Femur (tissue), 1 donor: ENCODE results near the gene EMSY.
"Not testable (repeated sequence)": the region's sequence is repeated elsewhere in the genome, so short reads cannot be mapped to it uniquely, and the experiment has no call there.

ENCODE experiments used
- DNase-seq: peaks from one replicate; pipeline ENCODE4 v3.0.0-alpha.2; 2017

Gene EMSY, protein sequence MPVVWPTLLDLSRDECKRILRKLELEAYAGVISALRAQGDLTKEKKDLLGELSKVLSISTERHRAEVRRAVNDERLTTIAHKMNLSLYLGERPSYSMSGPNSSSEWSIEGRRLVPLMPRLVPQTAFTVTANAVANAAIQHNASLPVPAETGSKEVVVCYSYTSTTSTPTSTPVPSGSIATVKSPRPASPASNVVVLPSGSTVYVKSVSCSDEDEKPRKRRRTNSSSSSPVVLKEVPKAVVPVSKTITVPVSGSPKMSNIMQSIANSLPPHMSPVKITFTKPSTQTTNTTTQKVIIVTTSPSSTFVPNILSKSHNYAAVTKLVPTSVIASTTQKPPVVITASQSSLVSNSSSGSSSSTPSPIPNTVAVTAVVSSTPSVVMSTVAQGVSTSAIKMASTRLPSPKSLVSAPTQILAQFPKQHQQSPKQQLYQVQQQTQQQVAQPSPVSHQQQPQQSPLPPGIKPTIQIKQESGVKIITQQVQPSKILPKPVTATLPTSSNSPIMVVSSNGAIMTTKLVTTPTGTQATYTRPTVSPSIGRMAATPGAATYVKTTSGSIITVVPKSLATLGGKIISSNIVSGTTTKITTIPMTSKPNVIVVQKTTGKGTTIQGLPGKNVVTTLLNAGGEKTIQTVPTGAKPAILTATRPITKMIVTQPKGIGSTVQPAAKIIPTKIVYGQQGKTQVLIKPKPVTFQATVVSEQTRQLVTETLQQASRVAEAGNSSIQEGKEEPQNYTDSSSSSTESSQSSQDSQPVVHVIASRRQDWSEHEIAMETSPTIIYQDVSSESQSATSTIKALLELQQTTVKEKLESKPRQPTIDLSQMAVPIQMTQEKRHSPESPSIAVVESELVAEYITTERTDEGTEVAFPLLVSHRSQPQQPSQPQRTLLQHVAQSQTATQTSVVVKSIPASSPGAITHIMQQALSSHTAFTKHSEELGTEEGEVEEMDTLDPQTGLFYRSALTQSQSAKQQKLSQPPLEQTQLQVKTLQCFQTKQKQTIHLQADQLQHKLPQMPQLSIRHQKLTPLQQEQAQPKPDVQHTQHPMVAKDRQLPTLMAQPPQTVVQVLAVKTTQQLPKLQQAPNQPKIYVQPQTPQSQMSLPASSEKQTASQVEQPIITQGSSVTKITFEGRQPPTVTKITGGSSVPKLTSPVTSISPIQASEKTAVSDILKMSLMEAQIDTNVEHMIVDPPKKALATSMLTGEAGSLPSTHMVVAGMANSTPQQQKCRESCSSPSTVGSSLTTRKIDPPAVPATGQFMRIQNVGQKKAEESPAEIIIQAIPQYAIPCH (N-terminal part only)

DNA sequence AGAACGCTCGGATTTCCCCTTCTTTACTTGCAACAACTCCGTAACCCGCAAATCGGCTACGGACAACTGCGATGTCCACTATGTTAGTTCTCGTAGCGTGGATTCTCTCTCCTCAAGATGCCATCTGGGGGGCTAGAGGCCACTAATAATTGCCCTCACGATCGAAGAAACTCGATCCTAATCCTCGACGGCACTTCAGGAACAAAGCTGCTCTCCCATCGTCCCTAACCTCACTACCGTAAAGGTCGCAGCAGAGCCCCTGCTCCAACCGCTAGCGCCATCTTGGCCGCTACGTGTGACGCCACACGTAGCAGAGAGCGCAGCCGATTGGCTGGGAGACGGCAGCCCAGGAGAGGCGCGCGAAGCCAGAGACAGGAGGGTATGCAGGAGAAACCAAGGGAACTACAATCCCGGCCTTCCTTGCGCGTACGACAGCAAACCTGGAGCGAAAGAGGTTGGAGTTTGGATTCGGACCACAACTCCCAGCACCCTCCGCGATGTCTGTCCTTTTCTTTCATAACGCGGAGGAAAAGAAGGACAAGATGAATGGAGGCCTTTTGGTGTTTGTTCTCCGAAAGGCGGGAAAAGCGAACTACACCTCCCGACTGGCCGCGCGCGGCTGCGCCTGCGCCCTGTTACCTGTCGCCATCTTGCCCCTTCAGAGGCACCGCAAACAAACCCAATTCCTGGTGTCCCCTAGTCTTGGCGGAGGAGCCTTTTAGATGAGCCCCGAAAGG is at the start of gene EMSY:
Gene EMSY, plus strand, starts transcription at position 635 of the 737 bp plus-strand sequence. CDS start 1,921 bp downstream, outside the sequence.
- peak; percentile 99 for DNase-seq

DNA sequence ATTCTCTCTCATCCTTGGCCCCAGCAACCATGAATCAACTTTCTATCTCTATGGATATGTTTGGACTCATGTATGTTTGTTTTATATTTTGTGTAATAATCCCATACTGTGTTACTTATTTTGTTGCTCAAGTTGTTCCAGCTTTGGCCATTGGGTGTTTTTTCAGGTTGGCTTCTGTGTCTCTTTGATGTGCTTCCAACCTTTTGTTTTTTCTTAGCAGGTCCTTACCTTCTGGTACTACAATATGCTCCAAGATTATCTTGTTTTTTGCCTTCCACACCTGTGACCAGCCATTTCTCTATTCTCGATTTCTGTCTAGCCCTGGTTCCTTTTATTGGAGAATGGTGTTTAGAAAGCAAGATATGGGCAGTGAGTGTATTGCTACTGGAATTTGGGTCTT is 49.5 kb upstream of the EMSY start:
- no peak for DNase-seq

DNA sequence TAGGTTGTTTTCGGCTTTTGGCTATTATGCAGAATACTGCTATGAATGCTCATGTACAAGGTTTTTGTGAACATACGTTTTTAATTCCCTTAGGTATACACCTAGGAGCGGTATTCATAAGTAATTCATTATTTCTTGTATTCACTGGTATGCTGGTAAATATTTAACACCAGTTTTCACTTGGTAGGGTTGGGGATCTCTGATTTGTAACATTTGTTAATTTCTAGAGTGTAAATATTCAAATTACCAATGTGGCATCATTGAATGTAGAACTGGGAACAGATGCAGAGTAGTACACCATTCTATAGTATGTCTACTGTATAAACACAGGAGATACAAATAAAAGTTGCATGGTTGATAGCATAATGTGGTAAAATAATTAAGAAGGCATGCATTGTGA is 47.4 kb upstream of the EMSY start:
- DNase-seq, result no peak

DNA sequence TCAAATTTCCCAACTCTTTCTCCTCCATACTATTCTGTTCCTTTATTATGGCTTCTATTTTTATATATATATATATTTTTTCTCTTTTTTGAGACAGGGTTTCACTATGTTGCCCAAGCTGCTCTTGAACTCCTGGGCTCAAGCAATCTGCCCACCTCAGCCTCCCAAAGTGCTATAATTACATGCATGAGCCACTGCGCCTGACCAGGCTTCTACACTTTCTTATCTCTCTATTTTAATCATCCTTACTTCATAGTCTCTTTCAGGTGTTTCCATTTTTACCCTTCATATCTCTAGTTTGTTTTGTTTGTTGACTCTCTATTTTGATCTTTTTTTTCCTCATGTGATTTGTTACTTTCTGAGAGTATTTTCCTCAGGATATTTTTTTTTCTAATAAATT is 43.9 kb upstream of the EMSY start:
- DNase-seq, result no peak

DNA sequence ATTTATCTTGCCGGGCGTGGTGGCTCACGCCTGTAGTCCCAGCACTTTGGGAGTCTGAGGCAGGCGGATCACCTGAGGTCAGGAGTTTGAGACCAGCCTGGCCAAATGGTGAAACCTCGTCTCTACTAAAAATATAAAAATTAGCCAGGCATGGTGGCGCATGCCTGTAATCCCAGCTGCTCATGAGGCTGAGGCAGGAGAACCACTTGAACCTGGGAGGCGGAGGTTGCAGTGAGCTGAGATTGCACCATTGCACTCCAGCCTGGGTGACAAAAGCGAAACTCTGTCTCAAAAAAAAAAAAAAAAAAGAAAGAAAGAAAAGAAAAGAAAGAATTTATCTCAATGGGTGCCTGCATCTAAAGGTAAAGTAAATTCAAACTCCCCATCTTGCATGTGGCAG is 43.3 kb upstream of the EMSY start:
- not testable (repeated sequence) for DNase-seq

DNA sequence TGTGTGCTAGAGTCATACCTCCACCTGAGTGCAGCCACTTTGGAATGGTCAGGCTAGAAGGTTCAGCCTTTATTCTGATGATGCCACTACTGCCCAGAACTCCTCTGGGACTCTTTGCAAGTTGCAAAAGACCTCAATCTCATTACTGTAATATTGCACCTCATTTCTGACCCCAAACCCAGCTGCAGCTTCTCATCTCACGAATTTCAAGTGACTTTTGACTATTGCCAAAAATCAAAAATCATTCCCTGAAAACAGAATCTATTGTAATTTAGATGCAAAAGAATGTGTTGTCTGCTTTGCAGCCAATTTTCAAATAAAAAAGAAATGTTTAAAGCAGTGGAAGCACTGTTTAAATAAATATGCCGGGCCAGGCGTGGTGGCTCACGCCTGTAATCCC is 38.5 kb upstream of the EMSY start:
- no peak for DNase-seq

DNA sequence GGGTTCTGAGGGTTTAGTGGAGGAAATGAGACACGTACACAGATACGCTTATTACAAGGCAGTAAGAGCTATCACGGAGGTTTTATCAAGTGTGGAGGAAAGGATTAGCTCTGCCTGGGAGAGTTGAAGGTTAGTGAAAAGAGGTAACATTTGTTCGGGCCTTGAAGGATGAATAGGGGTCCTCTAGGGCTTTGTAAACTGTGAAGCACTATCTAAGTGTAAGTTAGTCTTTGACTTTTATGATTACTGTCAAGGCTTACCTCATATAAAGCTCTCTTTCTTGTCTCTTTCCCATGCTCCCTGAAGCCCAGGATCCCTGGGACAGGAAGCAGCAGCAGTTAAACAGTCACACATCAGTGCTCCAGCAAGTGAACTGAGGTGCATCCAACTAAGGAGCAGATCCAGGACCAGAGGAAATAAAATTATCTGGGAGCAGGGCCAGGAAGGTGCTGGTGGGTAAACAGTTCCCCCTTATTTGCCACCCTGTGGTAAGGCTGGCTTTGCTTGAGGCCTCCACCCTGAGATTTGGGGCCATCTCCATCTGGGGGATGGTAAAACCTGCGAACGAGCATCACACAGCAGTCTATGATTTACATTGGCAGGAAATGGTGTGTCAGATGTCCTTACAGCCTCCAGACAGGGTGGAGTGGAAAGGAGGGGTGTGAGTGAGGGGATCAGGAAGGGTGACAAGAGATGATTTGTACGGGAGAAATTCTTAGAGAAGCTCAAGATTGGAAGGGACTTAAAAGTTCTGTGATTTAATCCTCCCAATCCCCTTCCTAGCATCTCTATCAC is 36.5 kb upstream of the EMSY start:
- DNase-seq, result peak; percentile 31

DNA sequence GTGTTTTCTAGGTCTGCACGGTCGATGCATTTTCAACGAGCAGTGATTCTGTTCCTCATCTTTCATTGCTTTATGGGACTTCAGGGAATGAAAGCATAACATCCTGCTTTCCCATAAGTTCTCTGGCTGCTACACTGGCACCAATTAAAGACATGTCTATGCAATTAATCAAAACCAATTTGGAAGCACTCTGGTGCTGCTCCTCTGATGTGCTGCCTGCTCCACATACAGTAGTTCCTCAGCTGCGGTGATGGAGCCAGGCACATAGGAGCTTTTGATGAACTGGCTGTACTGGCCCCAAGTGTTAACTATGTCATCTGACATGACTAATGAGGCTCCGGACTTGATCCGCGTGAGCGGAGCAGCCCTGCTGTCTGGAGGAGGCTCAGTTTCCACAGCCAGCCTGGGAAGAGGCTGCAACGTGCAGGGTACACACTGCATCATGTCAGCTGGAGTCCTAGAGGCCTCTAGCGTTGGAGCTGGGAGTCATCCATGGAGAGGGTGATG is 33.9 kb upstream of the EMSY start:
- peak; percentile 74 for DNase-seq

DNA sequence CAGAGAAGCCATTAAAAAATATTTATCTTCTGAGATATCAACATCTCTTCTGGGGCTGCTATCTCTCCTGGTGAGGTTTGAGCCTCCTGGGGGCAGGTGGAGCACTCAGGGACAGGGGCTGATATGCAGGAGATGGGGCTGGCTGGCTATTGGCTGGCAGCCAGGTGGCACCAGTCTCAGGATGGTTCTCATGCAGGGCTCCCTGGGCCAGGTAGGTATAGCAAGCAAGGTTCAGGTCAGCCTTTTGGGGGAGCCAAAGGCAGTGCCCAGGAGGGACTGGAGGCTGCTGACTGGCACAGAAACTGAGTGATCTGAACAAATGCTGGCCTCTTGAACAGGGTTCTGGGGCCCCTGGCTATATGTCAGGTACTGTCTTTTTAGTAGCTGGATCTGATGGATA is 29.7 kb upstream of the EMSY start:
- no peak for DNase-seq

DNA sequence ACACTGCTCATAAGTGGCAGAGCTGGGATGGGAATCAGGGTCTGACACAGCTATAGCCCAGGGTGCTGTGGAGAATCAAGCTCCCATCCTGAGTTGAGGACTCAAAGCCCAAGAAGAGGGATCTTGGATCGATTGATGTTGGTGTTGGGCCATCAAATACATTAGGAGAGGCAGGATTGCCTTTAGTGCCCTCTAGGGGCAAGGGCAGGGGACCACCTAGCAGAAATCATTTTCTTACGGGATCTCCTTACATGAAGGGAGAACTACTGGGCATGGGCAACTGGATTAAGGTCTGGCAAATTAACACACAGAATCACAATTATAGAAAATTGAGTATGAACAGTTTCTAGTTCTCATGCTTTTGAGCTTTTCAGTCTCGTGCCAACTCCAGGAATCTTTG is 24.9 kb upstream of the EMSY start:
- no peak for DNase-seq

DNA sequence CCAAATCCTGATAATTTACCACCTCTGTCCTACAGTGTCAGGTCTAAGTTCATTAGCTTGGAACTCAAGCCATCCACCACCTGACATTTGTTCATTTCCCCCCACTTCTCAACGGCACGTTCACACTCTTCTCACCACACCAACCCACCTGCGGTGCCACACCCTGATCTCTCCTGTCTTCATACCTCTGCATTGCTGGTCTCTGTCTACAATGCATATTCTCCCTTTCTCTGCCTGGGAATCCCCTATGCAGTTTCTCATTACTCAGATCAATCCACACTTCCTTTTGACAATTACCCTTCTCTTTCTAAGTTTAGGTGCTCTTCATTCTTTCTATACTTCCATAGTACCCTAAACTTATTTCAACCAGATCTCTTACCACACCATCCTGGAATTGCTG is 20.4 kb upstream of the EMSY start:
- no peak for DNase-seq

DNA sequence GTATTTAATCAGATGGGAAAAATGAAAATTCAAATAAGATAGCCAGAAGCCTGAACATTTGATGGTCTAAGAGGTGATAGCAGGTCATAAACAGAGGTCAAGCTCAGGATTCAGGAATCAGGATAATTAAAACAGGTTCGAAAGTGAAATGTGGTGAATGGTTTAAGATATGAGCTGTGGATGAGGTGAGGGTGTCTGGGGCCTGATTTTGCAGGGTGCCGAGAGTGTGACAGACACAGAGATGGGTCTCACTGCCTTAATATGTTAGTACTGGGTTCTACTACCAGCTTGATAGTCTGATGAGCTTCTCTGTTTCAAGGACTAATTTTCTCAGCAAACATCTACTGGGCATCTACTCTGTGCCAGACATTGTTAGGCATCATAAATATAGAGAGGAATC is 19.9 kb upstream of the EMSY start:
- no peak for DNase-seq

DNA sequence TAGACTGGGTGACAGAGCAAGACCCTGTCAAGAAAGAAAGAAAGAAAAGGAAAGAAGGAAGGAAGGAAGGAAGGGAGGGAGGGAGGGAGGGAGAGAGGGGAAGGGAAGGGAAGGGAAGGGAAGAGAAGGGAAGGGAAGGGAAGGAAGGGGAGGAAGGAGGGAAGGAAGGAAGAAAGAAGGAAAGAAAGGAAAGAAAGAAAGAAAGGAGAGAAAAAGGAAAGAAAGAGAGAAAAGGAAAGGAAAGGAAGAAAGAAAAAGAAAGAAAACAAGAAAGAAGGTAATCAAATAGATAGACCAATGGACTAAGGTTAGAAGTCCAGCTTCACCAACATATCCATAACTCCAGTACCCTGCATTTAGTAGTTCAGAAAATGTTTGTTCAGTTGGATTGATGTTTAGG is 18.2 kb upstream of the EMSY start:
- DNase-seq, result no peak

DNA sequence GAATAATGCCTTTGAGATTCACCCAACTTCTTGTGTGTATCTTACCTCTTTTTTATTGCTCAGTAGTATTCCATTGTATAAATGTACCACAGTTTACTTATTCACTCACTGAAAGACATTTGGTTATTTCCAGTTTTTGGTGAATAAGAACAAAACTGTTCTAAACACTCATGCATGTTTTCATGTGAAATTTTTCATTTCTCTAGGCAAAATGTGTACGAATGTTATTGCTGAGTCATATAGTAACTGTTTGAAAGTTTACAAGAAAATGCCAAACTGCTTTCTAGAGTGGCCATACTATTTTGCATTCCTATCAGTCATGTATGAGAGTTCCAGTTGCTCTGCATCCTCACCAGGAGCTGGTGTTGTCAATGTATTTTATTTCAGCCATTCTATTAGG is 8.8 kb upstream of the EMSY start:
- no peak for DNase-seq

DNA sequence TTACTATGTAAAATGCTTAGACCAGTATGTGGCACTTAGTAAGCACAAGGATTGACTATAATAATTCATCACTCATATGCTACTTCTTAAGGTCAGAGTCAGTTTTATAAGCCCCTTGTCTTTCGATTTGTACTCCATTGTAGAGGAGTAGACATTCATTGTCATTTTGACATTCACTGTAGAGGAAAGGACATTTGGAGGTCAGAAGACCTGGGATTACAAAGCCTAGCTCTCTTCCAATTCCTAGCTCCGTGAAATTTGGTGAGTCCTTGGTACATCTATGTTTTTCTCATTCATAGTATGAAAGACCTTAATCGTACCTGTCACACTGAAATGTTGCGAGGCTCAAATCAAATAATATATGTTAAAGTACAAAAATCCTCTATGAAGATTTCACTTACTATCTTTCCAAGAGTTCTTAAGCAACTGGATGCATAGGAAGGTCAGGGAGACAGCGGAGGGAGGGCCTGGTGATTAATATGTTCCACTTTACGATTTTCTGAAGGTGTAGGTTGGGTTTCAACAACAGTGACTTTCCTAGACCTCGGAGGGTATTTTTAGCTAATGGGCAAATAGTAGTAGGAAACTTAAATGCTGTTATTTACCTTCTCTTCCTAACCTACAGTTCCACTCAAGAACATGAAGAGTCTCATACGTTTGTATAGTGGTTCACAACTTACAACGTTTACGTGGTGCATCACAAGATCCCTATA is 1.4 kb upstream of the EMSY start:
- DNase-seq, result no peak

DNA sequence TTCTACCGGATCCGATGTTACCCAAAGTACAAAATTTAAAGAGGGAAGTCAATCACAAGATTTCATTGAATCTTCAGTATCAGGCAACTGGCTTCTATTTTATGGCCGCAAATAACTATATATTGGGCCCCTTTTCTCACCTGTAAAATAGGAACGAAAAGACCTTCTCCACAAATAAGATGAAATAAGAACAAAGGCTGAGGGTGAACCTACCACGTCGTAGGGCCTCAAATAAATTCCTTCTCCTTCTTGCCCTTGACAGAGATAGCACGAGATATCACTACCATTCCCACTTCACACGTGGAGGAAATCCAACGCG is 794 bp upstream of the EMSY start:
- DNase-seq, result no peak

DNA sequence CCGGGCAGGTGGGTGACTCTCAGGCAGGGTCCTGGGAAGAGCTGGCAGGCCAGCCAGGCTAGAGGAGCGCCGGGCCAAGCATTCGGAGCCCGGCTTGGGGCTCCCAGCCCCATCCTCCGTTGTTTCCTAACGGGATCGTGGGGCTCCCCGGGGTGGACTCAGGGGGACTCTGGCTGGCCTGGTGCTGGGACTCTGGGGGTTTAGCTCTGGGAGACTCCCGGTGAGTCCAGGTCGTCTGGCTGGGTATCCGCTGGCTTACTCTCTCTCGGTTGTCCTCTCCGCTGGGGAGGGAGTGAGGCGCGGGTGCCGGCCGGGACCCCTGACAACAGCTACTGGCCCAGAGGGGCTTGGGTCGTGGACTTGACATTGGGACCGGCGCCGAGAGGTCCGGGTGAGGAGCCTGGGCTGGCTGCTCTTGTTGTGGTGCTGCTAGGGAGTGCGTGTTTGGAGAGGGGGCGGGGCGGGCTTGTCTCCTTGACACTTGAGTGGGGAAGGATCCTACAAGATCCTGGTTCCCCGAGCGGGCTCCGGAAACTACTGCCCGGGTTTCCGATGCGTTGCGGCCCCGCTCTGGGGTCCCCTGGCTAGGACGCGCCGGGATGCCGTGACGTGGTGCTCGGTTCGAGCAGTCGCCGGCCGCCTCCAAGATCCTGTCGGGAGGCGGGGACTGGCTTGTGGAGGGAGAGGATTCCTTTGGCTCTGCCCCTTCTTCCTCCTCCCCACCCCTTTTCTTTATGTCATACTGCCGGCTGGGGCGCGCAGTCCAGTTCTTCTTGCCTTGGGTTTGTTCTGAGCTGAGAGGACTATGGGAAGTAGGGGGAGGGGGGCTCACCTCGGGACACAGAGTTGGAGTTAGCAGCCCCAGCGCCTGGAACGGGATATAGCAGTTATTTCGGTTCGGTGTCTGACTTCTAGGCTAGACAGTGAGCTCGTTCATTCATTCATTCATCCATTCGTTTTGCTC is 585 bp downstream of the EMSY start:
- peak; percentile 90 for DNase-seq

DNA sequence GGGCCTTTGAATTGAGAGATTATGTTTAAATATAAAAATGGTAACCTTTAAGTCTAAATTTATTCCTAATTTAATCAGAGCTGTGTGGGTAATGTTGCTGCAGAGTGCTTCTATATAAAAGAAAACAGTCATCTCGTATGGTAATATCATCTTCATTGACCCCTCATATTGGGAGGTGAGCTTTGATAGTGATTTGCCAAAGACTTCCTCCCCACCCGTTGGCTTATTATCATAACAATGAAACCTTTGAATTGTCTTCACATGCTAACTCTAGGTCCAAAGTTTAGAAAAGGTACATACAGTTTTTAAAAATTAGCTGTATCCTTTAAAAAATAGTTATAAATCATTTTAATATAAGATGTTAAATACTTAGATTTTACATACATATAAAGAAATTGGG is 3.7 kb downstream of the EMSY start:
- DNase-seq, result no peak

DNA sequence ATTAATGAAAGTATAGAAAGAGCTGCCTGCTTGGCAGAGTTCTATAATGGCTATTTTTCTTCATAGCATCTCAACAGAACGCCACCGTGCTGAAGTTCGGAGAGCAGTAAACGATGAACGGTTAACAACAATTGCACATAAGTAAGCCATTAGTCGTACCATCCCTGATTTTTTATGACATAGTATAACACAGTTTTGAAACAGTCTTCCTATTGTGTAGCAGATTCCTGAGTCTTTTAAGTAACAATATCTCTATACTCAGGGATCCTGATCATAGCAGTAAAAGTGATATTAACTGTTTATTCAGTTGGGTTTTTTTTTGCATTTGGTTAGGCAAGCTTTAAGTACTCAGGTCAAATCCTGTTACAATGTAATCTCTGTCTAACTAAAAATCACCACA is 8.4 kb downstream of the EMSY start:
- no peak for DNase-seq

DNA sequence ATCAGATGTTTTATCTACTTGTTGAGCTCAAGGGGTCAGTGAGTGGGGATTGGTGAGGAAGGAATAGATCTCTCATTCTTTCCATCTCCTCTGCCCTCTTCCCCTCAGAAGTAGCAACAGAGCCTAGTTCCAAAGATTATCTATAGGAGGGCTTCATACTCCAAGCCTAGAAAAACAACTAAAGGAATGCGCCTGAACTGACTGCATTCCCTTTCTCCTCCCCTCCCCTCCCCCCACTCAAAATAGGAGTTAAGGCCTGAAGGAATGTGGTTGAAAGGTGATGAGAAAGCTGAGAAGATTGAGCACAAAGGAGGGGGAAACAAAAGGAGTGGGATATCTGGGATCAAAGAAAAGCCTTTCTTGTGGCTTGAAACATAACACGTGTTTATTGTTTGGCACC is 10.5 kb downstream of the EMSY start:
- no peak for DNase-seq
